NCI-H2196 (cell line): ENCODE measurements around the gene KCNMB1.

Experiments used
- DNase-seq: peaks from one replicate; lab custom pipeline; 2025; ENCODE audit not compliant: unreplicated experiment; lab: John Stamatoyannopoulos, UW

Gene KCNMB1

DNA sequence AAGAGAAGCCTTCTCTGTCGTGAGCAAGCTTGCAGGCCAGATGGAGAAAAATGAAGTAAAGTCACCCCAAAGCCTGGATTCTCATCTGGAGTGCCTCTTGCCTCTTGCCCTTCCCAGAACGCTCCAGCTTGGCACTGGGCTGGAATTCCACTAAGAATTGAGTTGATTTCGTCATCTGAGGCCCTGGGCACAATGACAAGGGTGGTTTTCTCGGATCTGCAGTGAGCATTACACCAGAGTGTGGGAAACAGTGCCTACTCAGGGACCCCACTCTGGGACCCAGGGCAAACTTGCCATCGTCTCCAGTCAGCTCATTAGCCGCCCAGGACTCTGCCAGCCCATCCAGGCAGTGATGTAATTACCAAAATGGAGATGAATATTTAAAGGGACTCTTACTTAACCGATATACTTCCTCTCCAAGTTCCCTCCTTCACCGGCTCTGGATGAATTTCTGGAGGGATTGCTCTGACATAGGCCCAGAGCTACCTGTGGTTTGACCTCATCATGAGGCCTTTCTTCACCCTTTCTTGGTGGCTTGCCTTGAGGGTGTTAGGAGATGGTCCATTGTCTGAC is 46.9 kb downstream of the KCNMB1 start:
- no peak for DNase-seq

DNA sequence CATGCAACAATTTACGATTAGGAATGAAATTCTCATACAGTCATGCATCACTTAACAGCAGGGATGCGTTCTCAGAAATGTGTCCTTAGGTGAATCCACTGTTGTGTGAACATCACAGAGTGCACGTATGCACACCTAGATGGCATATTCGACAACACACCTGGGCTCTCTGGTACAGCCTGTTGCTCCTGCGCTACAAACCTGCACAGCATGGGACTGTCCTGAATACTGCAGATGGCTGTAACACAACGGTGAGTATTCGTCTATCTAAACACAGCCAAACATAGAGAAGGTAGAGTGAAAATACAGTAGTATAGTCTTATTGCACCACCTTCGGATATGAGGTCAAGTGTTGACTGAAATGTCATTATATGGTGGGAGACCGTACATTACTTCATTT is 47.6 kb downstream of the KCNMB1 start:
- DNase-seq, result no peak

DNA sequence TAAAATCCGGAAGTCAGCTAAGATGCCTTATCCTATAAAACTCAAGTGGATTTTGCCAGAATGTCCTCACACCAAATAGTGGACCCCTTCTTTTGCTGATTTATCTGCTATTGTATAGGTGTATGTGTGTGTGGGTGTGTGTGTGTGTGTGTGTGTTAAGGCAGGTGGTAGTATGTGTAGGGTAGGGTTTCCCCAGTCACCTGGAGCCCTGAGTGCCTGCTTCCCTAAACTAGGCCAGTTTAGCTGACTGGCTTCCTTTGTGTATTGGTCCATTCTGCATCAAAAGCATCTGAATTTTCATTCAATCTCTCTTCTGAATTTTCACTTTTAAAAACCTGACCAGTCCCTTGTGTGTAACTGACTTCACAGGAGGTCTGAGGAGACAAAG is 49.4 kb downstream of the KCNMB1 start:
- DNase-seq, result no peak

DNA sequence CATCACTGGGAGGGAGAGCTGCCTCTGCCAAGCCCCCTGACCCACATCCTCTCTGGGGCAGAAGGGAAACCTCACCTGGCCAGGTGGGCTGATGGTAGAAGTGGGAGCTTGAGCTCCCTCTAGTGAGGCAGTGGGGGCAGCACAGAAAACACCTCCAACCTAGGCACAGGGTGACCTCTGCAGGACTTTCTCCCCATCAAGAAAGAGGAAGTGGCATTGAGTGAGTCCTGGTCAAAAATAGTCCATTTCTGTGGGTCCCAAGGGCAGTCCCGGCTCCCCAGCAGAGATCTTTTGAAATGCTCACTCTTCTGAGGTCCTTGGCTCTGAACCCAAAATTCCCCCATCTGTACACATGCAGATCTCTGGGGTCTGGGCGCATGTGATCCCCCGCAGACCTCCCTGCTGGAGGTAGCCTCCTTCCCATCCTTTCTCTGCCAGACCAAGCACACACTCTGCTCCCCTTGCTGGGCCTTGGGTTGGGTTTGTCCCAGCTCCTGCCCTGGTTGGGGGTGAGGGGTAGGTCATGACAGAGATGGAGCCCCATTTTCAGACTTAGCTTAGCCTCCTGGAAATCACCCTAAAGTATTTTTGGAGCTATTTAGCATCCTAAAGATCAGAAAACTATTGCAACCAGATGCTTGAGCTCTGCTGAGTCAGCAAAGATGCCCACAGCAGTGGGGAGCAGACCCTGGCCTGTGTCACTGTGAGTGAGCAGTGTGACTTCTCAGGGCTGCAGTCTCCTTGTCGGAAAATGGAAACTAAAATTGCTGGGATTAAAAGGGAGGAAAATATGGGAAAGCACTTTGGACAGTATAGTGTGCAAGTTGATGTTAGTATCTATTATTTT is 50.0 kb downstream of the KCNMB1 start:
- no peak for DNase-seq

- no peak for DNase-seq
Measured at GRCh38 chr5:170338291-170338690, 50.9 kb downstream of the KCNMB1 start.

GRCh38 chr5:170337045-170337733 is 52.0 kb downstream of the KCNMB1 start:
- DNase-seq, result no peak

- no peak for DNase-seq
Measured at GRCh38 chr5:170336065-170336464, 53.1 kb downstream of the KCNMB1 start.

DNA sequence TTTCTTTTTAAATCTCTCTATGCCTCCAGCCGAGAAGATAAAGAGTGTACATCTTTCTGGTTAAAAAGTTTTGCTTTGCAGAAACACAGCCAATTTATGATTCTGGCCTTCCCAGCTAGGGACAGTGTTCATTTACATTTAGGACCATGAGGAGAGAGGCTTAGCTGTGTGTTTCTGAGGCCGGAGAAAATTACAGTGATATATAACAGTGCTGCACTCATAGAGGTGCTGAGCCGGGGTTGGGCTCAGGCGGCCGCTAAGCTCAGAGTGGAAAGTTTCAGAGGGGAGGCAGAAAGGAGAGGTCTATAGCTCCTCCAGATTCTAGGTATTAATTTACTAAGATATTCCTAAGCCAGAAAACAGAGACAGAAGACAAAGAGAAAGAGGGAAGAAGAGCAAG is 54.5 kb downstream of the KCNMB1 start:
- DNase-seq, result no peak

DNA sequence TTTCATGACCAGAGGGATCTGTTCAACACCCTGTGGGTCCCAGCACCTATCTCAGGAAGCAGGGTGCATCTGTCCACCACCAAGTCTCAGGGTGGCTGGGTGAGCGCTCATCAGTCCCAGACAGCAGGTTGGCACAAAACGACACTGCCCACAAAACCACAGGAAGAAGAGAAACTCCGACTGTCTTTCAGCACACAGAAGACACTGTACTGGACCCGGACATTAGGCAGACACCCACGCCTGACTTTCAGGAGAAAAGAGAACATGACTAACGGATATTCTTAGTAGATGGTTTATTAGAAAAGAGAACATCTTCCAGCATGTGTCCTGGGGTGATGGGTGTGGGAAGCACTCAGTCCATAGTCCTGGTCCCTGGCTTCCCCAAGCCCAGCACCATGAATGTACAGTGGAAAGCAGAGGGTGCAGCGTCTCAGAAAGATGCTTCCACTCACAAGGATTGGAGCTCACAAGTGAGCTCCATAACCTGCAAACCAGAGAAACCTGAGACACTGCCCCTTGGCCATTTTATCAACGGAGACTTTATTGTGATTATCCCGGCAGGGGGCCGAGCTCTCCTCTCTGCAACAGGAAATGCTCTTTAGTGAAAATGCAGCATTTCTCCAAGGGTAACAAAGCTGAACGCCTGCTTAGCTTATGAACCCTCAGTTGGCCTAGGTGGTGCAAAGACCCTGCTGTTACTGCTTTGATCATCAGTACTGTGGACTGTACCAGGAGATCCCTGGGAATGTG is 55.8 kb downstream of the KCNMB1 start:
- no peak for DNase-seq

GRCh38 chr5:170332058-170332457 is 57.1 kb downstream of the KCNMB1 start:
- DNase-seq, result no peak

DNA sequence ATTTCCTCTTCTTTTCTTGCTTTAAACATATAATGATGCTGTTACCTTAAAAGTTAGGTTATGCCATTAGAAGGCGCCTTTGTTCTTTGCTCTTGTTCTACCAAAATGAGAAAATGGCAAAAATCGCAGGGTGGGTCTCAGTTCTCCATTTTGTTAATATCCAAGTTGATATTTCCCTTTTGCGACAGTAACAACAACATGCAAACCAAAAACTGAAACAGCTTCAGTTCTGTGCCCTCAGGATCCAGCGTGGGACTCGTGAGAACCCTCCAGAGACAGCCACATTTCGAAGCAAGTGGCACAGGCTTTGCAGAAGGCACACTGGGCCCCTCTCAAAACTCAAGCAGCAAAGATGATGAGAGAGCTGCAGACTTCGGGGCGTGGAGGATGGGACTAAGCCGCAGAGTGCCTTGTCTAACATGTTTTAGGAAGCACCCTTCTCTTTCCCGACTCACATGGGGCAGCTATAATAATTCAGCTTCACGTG is 58.6 kb downstream of the KCNMB1 start:
- no peak for DNase-seq

DNA sequence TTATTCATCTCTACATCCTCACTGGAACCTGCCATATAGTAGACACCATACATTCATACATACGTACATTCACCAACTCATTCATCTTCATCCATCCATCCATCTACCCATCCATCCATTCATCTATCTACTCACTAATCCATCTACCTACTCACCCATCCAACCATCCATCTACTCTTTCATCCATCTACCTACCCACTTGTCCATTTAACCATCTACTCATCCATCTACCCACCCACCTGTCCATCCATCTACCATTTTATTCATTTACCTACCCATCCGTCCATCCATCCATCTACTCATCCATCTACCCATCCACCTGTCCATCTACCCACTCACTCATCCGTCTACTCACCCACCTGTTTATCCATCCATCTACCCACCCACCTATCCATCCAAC is 59.6 kb downstream of the KCNMB1 start:
- no peak for DNase-seq

- no peak for DNase-seq
Measured at GRCh38 chr5:170327829-170328228, 61.3 kb downstream of the KCNMB1 start.

DNA sequence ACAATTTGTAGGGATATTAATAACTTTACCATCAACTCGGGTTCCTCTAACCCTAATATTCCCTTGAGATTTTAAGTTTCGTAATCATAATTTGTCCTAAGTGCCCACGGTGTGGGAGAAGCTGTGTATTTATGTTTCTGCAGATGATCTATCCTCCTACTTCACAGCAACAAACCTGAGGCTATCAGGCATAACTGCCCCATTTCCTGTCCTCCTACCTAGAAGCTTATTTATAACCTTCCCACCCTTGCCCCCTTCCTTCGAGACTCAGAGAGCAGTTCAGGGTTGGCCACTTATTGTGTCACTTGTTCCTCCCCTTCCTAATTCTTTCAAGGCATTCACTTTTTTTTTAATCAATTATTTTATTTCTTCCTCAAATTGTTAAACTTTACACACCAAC is 62.0 kb downstream of the KCNMB1 start:
- no peak for DNase-seq
